NCI-H1694 (cell line): ENCODE results near the gene DBP.

Experiments used
- DNase-seq: peaks from one replicate; lab custom pipeline; 2025; lab: John Stamatoyannopoulos, UW

The DBP gene

DNA sequence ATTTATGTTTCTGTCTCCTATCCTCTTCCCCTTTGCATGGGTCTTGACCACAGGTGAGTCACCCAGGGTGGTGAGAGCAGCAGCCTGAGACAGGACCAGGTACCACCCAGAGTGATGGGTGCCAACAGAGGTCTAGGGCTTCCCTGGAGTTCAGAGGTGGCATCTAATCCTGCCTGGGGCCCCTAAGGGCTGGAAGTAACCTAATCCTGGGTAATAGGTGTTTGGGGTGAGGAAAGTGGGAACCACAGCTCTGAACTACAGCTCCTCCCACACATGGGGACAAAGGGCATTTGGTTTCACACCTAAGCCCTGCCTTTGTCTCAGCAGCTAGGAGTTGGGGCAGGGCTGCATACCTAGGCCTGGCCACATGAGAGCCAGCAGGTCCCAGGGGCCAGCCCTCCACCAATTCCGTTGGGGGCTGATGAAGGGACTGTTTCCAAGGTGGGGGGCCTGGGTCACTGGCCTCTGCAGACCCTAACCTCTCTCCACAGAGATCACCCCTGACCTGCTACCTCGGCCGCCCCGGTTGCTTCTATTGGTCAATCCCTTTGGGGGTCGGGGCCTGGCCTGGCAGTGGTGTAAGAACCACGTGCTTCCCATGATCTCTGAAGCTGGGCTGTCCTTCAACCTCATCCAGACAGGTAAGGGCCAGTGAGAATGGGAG is 9.8 kb downstream of the DBP start:
- DNase-seq = no peak

DNA sequence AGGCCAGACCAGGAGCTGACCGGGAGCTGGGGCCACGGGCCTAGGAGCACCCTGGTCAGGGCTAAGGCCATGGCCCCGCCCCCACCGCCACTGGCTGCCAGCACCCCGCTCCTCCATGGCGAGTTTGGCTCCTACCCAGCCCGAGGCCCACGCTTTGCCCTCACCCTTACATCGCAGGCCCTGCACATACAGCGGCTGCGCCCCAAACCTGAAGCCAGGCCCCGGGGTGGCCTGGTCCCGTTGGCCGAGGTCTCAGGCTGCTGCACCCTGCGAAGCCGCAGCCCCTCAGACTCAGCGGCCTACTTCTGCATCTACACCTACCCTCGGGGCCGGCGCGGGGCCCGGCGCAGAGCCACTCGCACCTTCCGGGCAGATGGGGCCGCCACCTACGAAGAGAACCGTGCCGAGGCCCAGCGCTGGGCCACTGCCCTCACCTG is 11.3 kb downstream of the DBP start:
- DNase-seq = no peak

- DNase-seq = no peak
These were observed 12.1 kb downstream of the DBP start for GRCh38 chr19:48624791-48625723.

- DNase-seq = peak; percentile 98
These were observed 13.0 kb downstream of the DBP start for GRCh38 chr19:48624067-48624594.

- no peak for DNase-seq
These were observed 13.6 kb downstream of the DBP start for GRCh38 chr19:48623556-48624066.

DNA sequence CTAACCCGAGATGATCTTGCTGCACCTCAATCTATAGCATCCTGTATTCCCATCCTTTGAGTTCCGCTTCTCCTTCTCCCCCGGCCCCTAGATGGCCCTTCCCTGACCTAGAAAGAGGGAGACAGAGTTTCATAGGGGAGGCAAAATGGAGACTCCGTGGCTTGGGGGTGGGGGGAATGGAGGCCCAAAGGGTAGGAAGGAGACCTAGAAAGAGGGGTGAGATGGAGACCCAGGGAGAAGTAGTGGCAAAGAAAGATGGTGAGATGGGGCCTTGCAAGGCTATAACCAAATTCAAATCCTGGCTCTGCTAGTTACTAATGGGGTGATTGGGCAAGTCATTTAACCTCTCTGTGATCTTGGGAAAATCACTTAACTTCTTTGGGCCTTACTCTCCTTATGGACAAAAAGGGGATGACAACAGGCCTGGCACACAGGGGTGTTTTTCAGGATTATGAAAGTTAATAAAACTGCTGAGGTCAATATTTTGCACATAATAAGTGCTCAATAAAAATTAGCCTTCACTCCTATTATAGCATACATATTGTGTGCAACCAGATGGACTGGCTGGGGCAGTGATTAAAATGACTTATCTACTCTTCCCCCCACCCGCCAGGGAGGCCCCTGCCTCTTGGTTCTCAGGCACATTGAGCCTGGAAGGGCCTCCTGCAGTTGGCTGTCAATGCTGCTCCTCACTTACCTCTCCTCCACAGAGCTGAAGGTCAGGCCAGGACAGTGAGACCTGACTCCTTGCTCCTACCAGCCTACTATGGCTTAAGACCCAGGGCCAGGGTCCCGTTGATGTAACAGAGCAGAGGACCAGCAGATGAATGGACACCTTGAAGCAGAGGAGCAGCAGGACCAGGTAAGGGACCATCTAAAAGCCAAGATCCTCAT is 17.2 kb downstream of the DBP start:
- no peak for DNase-seq

- DNase-seq = peak; percentile 98
These were observed 18.1 kb downstream of the DBP start, which contains the start of the genes RPL18 and SPHK2 for GRCh38 chr19:48618916-48619691. Gene RPL18 (minus strand): TSS chr19:48619178. CDS start chr19:48619143, 35 bp downstream. Gene SPHK2 (plus strand): TSS chr19:48619506. CDS start chr19:48620515, 1,009 bp downstream.

DNA sequence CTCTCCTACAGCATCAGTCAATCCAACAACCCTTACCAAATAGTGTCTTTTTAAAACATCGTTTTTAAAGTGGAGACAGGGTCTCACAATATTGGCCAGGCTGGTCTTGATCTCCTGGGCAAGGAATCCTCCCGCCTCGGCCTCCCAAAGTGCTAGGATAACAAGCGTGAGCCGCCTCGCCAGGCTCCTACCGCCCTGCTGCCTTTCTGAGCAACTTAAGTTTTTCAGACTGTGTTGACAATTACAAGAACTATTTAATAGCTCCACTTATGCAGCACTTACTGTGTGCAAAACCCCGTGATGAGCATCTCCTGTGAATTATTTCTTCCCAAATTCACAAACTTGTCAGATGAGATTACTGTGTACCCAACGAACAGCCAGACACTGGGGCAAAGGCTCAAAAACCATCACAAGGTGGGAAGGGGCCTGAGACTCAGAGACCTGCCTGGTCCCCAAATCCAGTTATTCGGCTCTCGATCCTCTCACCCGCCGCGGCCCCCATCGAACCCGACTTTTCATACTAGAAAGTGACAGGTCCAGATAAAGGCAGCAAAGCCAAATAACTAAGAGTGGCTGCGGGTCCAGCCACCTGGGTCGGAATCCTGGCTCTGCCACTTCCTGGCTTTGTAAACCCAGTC is 18.8 kb downstream of the DBP start:
- no peak for DNase-seq

DNA sequence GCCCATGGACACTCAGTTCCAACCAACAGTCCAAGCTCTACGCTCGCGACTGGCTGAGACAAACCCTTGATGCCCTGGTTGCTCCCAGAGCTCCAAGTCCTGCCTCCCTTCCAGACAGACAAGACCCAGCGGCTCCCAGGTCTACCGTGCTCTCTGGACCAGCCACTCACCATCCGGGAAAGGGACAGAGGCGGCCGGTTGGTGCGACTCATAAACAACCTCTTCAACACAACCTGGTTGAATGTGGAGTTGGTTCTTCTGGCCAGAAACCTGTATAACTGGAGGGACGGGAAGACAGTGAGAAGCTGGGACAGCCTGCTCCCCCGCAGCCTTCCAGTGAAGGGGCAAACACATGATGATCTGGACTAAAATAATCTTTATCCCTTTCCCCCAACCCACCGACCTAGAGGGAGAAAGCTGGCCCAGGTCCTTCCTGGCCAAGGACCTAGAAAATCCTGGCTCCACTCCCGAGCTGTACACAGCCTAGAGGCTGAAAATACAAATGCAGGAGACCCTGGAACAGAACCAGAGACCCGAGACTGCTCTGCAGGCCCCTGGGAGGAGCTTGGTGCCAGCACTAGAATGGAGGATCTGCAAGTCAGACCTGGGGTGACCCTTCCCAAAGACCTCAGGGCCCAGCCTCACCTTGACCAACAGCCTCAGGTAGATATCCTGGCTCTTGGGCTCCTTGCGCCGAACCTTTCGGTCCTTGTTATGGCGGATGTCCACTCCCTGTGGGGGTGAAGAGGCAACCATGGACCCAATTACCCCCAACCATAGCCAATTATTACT is 19.8 kb downstream of the DBP start:
- DNase-seq = no peak

- no peak for DNase-seq
These were observed 20.6 kb downstream of the DBP start for GRCh38 chr19:48616491-48617056.

GRCh38 chr19:48616041-48616436 is 21.1 kb downstream of the DBP start:
- no peak for DNase-seq

DNA sequence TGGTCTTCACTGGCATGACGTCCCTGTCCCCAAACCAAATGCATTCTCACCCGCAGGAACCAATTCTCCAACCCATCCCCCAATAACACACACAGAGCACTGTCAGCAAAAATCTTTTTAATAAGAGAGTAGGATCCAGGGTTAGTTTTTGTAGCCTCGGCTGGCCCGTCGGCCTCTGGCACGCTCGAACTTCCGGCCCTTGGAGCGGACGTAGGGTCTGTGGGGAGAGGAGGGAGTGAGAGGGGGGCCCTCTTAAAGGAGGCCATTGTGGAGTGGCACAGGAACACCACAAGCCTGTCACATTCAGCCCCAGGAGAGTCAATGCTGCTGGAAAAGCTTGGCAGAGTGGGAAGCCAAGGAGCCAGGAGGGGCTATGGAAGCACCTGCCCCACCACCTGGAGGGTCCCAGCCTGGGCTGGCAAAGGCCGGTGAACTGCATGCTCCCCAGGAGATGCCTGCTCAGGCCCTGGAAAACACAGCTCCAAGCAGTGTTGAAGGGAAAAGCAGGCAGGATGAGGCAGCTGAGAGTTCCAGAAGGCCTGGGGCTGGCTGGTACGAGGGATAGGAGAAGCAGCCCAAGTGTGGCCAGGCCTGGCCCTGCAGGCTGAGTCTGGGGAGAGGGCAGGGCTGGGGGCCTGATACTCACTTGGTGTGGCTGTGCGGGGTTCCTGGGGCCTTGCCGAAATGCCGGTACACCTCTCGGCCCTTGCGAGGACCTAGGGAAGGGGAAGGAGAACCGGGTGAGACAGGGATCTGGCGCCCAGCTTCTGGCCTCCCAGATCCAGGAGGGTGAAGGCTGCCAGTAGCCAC is 21.7 kb downstream of the DBP start:
- DNase-seq = no peak

DNA sequence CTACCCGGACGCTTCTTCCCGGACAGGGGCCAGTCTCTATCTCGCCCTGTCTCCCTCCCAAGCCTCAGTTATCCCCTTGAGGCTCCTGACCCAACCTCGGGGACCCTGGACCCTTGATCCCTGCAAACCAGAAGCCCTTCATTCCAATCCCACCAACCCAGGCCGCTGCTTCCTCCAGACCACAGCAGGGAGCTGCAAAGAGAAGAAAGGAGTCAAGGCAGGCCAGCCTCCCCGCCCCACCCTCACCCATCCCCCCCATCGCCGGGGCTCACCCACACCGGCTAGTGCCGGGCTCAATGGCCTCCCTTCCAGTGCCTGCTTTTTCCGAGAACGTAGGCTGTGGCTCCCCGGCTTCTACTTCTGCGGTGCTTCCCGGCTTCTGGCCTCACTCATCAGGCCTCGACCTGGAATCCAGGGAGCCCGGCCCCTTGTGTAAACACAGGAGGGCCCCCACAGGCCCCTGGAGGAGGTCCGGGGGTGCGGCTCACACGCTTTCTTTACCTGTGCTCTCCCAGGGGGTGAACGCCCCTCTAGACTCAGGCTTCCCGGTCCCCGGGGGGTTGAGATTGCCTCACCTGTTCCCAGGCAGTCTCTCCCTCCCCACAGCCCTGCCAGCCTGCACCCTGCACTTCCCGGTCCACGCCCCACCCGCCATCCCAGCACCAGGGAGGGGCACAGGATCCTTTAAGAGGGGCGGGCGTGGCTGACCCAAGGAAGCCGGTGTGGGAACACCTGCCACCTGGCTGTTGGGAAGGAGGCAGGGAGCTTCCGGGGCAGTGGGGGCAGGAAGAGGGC is 22.5 kb downstream of the DBP start, which contains the start of gene FAM83E:
Gene FAM83E, minus strand, starts transcription at position 641 of the 795 bp plus-strand sequence. CDS start 1,704 bp downstream, outside the sequence.
- DNase-seq = no peak

- no peak for DNase-seq
These were observed 23.2 kb downstream of the DBP start for GRCh38 chr19:48613852-48614435.

GRCh38 chr19:48613024-48613851 is 23.9 kb downstream of the DBP start:
- no peak for DNase-seq

- no peak for DNase-seq
These were observed 25.3 kb downstream of the DBP start for GRCh38 chr19:48611872-48612271.
